Astrocyte of the cerebellum (primary cell): ENCODE results near the gene KLHL20.
"Not testable (repeated sequence)": the region's sequence is repeated elsewhere in the genome, so short reads cannot be mapped to it uniquely, and the experiment has no call there.

Source experiments
- DNase-seq: peaks from one replicate; pipeline ENCODE4 v3.0.0-alpha.2; 2011; ENCODE audit warnings: low read depth
- H3K4me3 ChIP-seq: 2 replicates; pipeline ENCODE4 v1.5.1; 2011; ENCODE audit warnings: mild to moderate bottlenecking, low read depth, low read length, moderate library complexity
- CTCF ChIP-seq: IDR thresholded peaks from 2 replicates; pipeline ENCODE4 v1.5.1; 2012; ENCODE audit warnings: low read length, low read depth, moderate library complexity, mild to moderate bottlenecking; ENCODE audit errors: missing control alignments
- in situ Hi-C: cut with HindIII; loops from 2 replicates; pipeline ENCODE4 v1.10.0; 2017; ENCODE audit warnings: low sequenced_read_pairs

The KLHL20 gene

GRCh38 chr1:173771560-173771959 is 56.8 kb downstream of the KLHL20 start:
- TF ChIP-seq CTCF: no peak
- in situ Hi-C loops: no loop called here
- DNase-seq: no peak
- H3K4me3 ChIP-seq: no peak overlapping the region

GRCh38 chr1:173775578-173776226 is 60.9 kb downstream of the KLHL20 start:
- DNase-seq: no peak
- no peak overlapping the region for H3K4me3 ChIP-seq
- TF ChIP-seq CTCF: no peak
- in situ Hi-C loops: no loop called here

GRCh38 chr1:173779936-173780335 is 65.2 kb downstream of the KLHL20 start:
- in situ Hi-C loops: no loop called here
- no peak overlapping the region for H3K4me3 ChIP-seq
- no peak for DNase-seq
- TF ChIP-seq CTCF: no peak

- no peak overlapping the region for H3K4me3 ChIP-seq
- DNase-seq: no peak
- in situ Hi-C loops: no loop called here
- no peak for TF ChIP-seq CTCF
These were observed 70.2 kb downstream of the KLHL20 start for GRCh38 chr1:173784997-173785396.

GRCh38 chr1:173789841-173790240 is 75.1 kb downstream of the KLHL20 start:
- in situ Hi-C loops: no loop called here
- no peak overlapping the region for H3K4me3 ChIP-seq
- DNase-seq: no peak
- no peak for TF ChIP-seq CTCF

- no peak for TF ChIP-seq CTCF
- in situ Hi-C loops: no loop called here
- no peak overlapping the region for H3K4me3 ChIP-seq
- DNase-seq: no peak
These were observed 83.3 kb downstream of the KLHL20 start for GRCh38 chr1:173798078-173798477.

GRCh38 chr1:173799995-173800394 is 85.2 kb downstream of the KLHL20 start:
- in situ Hi-C loops, DNase-seq, H3K4me3 ChIP-seq: not testable (repeated sequence)
